ENCODE measurements around the gene OR5P2. TPM values are rescaled to one million over a fixed set of nuclear protein-coding genes. Genes with fewer than 3 reads are reported as not detected.
"Not testable (repeated sequence)": the region's sequence is repeated elsewhere in the genome, so short reads cannot be mapped to it uniquely, and the experiment has no call there.

The OR5P2 gene, protein sequence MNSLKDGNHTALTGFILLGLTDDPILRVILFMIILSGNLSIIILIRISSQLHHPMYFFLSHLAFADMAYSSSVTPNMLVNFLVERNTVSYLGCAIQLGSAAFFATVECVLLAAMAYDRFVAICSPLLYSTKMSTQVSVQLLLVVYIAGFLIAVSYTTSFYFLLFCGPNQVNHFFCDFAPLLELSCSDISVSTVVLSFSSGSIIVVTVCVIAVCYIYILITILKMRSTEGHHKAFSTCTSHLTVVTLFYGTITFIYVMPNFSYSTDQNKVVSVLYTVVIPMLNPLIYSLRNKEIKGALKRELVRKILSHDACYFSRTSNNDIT
- not detected for polyA plus RNA-seq

DNA sequence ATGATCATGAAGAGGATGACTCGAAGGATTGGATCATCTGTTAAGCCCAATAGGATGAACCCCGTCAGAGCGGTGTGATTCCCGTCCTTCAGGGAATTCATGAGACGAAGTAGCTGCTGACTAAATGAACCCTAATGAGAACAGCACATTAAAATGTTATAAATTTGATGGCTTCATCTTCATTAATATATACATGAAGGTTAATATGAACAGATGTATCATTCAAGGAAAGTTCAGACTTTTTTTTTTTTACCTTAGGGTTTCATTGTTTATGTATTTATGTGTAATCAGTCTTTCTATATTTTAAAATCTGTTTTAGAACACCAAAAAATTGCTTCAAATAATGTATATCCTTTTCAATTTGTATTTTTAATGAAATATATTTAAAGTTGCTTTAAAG lies at the start of gene OR5P2:
Gene OR5P2, minus strand, starts transcription at position 101 of the 400 bp plus-strand sequence. Its CDS starts 0 bp downstream, at position 101.
- Mint-ChIP-seq H3K9me3 (peaks cover 4 to 9% (median 6%) of the 10 kb centered on the region in 3 donors), H3K36me3 (peaks cover 2% of the 10 kb centered on the region), H3K27me3 (peaks cover 6% of the 10 kb centered on the region), H3K27ac (no peak within 1 kb of the TSS), H3K4me1 (no peaks in the 10 kb centered on the region), H3K4me3 (no peak within 1 kb of the TSS)

DNA sequence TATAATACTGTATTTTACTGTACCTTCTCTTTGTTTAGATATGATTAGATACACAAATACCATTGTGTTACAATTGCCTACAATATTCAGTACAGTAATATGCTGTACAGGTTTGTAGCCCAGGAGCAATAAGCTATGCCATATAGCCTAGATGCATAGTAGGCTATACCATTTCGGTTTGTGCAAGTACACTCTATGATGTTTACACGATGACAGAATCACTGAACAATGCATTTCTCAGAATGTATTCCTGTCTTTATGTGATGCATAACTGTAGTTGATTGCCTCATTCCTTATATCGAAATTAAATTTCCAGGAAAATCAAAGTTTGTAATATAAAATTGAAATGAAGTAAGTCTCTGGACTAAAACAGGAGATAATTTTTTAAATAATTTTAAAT lies 49.3 kb upstream of the OR5P2 start:
- Mint-ChIP-seq H3K27me3 (peaks cover 2% of the 10 kb centered on the region), H3K4me1 (no peaks in the 10 kb centered on the region), H3K4me3 (no peak overlapping the region), H3K27ac (no peak overlapping the region), H3K36me3 (peaks cover 1% of the 10 kb centered on the region), H3K9me3 (peaks cover 0 to 2% (median 2%) of the 10 kb centered on the region in 3 donors)

DNA sequence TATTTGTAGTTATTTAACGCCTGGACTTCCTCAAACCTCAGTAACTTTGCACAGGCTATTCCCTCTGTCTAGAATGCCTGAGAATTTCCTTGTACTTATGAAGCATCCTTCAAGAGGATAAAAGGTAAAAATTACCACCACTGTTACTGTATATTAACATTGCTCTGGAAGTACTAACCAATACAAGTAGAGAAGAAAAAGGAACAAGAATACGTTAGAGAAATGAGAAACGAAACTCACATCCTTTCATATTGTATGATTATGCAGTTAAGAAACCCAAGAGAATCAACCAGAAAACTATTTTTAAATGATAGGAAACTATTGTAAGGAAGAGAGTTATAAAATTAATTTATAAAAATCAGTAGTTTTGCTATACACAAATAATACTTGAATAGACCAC lies 48.2 kb upstream of the OR5P2 start:
- no peaks in the 10 kb centered on the region for H3K4me1 Mint-ChIP-seq
- no peak overlapping the region for H3K4me3 Mint-ChIP-seq
- peaks cover 2% of the 10 kb centered on the region for H3K27me3 Mint-ChIP-seq
- no peak overlapping the region for H3K27ac Mint-ChIP-seq
- peaks cover 0 to 2% (median 2%) of the 10 kb centered on the region in 3 donors for H3K9me3 Mint-ChIP-seq
- H3K36me3 Mint-ChIP-seq: peaks cover 1% of the 10 kb centered on the region

DNA sequence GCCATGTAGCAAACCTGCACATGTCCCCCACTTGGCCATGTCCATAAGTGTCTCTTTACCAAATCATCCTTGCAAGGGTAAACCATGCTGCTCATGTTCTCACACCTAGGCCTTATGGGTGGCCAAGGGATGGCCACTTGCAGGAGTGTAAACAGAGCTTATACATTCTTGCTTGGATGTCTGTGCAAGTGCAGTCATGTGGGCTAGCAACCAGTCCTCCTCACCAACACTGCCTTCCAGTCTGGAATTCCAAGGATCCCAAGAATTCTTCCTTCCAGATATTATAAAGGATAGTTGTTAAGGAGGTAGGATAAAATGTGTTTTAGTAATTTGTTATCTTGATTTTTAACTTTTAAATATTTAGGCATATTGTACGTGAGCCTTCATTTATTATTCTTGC lies 47.8 kb upstream of the OR5P2 start:
- Mint-ChIP-seq H3K4me1 (no peaks in the 10 kb centered on the region), H3K36me3 (peaks cover 1% of the 10 kb centered on the region), H3K9me3 (peaks cover 0 to 2% (median 2%) of the 10 kb centered on the region in 3 donors), H3K4me3 (no peak overlapping the region), H3K27ac (no peak overlapping the region), H3K27me3 (peaks cover 2% of the 10 kb centered on the region)

GRCh38 chr11:7840578-7840977 lies 43.8 kb upstream of the OR5P2 start:
- H3K9me3 Mint-ChIP-seq: peaks cover 0 to 2% (median 2%) of the 10 kb centered on the region in 3 donors
- peaks cover 2% of the 10 kb centered on the region for H3K27me3 Mint-ChIP-seq
- H3K27ac Mint-ChIP-seq: no peak overlapping the region
- no peak overlapping the region for H3K4me3 Mint-ChIP-seq
- H3K4me1 Mint-ChIP-seq: no peaks in the 10 kb centered on the region
- H3K36me3 Mint-ChIP-seq: no peaks in the 10 kb centered on the region

DNA sequence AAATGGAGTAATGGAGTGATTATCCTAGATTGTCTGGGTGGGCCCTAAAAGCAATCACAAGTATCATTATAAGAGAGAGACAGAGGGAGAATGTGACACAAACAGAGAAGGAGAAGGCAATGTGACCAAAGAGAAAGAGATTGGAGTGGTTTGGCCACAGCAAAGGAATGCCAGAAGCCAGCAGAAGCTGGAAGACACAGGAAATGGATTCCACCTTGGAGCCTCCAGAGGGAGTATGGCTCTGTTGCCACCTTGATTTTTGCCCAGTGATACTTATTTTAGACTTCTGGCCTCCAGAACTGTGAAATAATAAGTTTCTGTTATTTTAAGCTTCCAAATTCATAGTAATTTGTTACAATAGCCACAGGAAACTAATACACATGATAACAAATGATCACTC lies 36.8 kb upstream of the OR5P2 start:
- H3K36me3 Mint-ChIP-seq: no peaks in the 10 kb centered on the region
- no peaks in the 10 kb centered on the region for H3K9me3 Mint-ChIP-seq
- H3K27me3 Mint-ChIP-seq: no peaks in the 10 kb centered on the region

GRCh38 chr11:7830740-7831139 lies 34.0 kb upstream of the OR5P2 start, which contains the start of gene OR5P3:
Gene OR5P3 (minus strand): TSS chr11:7830840.
- no peak within 1 kb of the TSS for H3K4me3 Mint-ChIP-seq
- no peaks in the 10 kb centered on the region for H3K27me3 Mint-ChIP-seq
- H3K4me1 Mint-ChIP-seq: no peaks in the 10 kb centered on the region
- H3K36me3 Mint-ChIP-seq: no peaks in the 10 kb centered on the region
- no peak within 1 kb of the TSS for H3K27ac Mint-ChIP-seq
- no peaks in the 10 kb centered on the region for H3K9me3 Mint-ChIP-seq

More for the DNA sequence above, 36.8 kb upstream of the OR5P2 start:
- H3K4me3 Mint-ChIP-seq: no peak overlapping the region
- H3K27ac Mint-ChIP-seq: no peak overlapping the region
- H3K4me1 Mint-ChIP-seq: no peaks in the 10 kb centered on the region

GRCh38 chr11:7826324-7826723 lies 29.6 kb upstream of the OR5P2 start:
- no peak overlapping the region for H3K4me3 Mint-ChIP-seq
- no peaks in the 10 kb centered on the region for H3K27me3 Mint-ChIP-seq
- no peaks in the 10 kb centered on the region for H3K36me3 Mint-ChIP-seq
- H3K27ac Mint-ChIP-seq: no peak overlapping the region
- no peaks in the 10 kb centered on the region for H3K4me1 Mint-ChIP-seq
- no peaks in the 10 kb centered on the region for H3K9me3 Mint-ChIP-seq

- peaks cover 3 to 22% (median 7%) of the 10 kb centered on the region in 3 donors for H3K9me3 Mint-ChIP-seq
- H3K27ac Mint-ChIP-seq, H3K4me3 Mint-ChIP-seq, H3K27me3 Mint-ChIP-seq, H3K36me3 Mint-ChIP-seq, H3K4me1 Mint-ChIP-seq: not testable (repeated sequence)
Measured at GRCh38 chr11:7820417-7820816, 23.7 kb upstream of the OR5P2 start.

GRCh38 chr11:7814897-7815296 lies 18.2 kb upstream of the OR5P2 start:
- H3K4me3 Mint-ChIP-seq, H3K4me1 Mint-ChIP-seq, H3K36me3 Mint-ChIP-seq, H3K27me3 Mint-ChIP-seq, H3K27ac Mint-ChIP-seq: not testable (repeated sequence)
- H3K9me3 Mint-ChIP-seq: peaks cover 8 to 28% (median 20%) of the 10 kb centered on the region in 3 donors

DNA sequence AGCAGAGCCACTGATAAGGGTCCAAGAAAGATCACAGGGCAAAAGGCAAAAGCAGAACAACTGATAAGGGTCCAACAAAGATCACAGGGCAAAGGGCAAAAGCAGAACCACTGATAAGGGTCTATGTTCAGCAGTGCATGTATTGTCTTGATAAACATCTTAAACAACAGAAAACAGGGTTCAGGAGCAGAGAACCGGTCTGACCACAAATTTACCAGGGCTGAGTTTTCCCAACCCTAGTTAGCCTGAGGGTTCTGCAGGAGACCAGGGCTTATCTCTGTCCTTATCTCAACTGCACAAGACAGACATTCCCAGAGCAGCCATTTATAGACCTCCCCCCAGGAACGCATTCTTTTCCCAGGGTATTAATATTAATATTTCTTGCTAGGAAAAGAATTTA lies 13.6 kb upstream of the OR5P2 start:
- H3K9me3 Mint-ChIP-seq: peaks cover 10 to 34% (median 28%) of the 10 kb centered on the region in 3 donors
- H3K4me1 Mint-ChIP-seq, H3K4me3 Mint-ChIP-seq, H3K36me3 Mint-ChIP-seq, H3K27me3 Mint-ChIP-seq, H3K27ac Mint-ChIP-seq: not testable (repeated sequence)

DNA sequence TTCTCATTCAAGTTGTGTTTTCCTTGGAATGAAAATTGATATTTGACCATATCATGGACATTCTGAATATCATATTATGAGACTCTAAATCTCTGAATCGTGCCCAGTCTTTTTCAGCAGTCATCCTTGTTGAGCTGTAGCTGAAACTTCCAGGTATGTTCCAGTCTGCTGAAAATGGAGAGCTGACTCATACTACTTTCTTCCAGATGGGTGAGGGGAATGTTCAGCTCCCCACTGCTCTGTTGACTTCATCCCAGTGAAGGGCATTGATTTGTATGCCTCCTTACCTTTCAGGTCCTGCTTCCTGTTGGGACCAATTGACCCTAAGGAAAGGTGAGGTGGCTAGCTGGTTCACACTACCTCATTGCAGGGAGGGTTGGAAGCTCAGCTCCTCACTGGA lies 3.5 kb downstream of the OR5P2 start:
- Mint-ChIP-seq H3K9me3 (peaks cover 4 to 13% (median 6%) of the 10 kb centered on the region in 3 donors), H3K27me3 (peaks cover 2% of the 10 kb centered on the region)

GRCh38 chr11:7787239-7787638 lies 9.5 kb downstream of the OR5P2 start:
- no peaks in the 10 kb centered on the region for H3K27me3 Mint-ChIP-seq
- H3K4me3 Mint-ChIP-seq: no peak overlapping the region
- H3K27ac Mint-ChIP-seq: no peak overlapping the region
- H3K36me3 Mint-ChIP-seq: no peaks in the 10 kb centered on the region
- H3K4me1 Mint-ChIP-seq: no peaks in the 10 kb centered on the region
- H3K9me3 Mint-ChIP-seq: peaks cover 6 to 12% (median 10%) of the 10 kb centered on the region in 3 donors

More for the DNA sequence above, 3.5 kb downstream of the OR5P2 start:
- Mint-ChIP-seq H3K36me3 (peaks cover 2% of the 10 kb centered on the region), H3K27ac (no peak overlapping the region), H3K4me1 (no peaks in the 10 kb centered on the region), H3K4me3 (no peak overlapping the region)

DNA sequence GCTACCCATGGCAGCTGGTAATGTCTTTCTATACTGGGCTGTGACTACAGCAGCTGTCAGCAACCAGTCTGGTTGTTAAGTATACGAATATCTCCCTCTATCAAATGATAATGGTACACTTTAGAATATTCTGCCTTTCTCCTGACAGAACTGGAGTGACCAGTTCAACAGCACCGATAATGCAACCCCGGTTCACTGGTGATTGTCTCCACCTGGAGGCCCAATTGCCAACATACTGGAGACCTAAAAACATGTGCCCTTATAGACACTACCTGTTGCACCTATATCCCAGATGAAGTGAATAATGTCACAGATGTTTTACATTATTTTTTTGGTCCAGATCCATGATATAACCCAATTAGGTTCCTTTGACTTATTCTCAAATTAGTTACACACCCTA lies 21.1 kb downstream of the OR5P2 start:
- Mint-ChIP-seq H3K9me3 (no peaks in the 10 kb centered on the region), H3K4me1 (no peaks in the 10 kb centered on the region), H3K27me3 (no peaks in the 10 kb centered on the region), H3K36me3 (no peaks in the 10 kb centered on the region), H3K27ac (no peak overlapping the region), H3K4me3 (no peak overlapping the region)

DNA sequence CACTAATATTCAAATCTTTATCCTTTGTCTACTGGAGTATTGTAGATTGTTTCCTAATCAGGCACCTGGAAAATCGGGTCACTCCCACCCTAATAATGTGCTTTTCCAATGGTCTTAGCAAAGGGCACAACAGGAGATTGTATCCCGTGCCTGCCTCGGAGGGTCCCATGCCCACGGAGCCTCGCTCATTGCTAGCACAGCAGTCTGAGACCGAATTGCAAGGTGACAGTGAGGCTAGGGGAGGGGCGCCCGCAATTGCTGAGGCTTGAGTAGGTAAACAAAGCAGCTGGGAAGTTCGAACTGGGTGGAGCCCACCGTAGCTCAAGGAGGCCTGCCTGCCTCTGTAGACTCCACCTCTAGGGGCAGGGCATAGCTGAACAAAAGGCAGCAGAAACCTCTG lies 32.4 kb downstream of the OR5P2 start:
- not testable (repeated sequence) for H3K4me1 Mint-ChIP-seq, H3K36me3 Mint-ChIP-seq, H3K9me3 Mint-ChIP-seq, H3K4me3 Mint-ChIP-seq, H3K27me3 Mint-ChIP-seq, H3K27ac Mint-ChIP-seq

DNA sequence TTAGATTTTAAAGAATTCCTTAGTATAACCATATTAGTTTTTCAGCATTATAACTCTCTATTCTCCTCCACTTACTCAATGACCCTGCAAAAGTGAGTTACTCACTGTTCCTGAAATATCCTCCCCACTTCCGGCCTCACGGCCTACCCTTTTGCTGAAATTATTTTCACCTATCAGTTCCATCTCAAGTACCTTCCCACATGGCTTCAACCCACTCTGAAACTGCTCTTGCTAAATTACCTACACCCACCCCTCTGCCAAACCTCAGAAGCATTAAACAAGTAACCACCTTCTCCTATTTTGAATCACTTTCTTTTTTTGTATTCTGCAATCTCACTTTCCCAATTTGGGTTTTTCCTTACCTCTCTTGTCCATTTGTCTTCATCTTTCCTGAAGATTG lies 37.7 kb downstream of the OR5P2 start:
- H3K4me3 Mint-ChIP-seq: no peak overlapping the region
- H3K36me3 Mint-ChIP-seq: no peaks in the 10 kb centered on the region
- H3K4me1 Mint-ChIP-seq: peaks cover 0 to 1% (median 0%) of the 10 kb centered on the region in 3 donors
- no peak overlapping the region for H3K27ac Mint-ChIP-seq
- peaks cover 0 to 3% (median 0%) of the 10 kb centered on the region in 3 donors for H3K9me3 Mint-ChIP-seq
- peaks cover 2% of the 10 kb centered on the region for H3K27me3 Mint-ChIP-seq

Data from IgD-negative memory B cell (primary cell).